HG03196 (cell line): Measurements from ENCODE around the gene HERC4.
"Not testable (repeated sequence)": the region's sequence is repeated elsewhere in the genome, so short reads cannot be mapped to it uniquely, and the experiment has no call there.

Experiments
- ATAC-seq: cut with Tn5 transposase; IDR thresholded peaks from one replicate; pipeline ENCODE4 v1.9.1; 2021; ENCODE audit not compliant: unreplicated experiment

HERC4 gene

GRCh38 chr10:68095153-68095552 is 20.1 kb upstream of the HERC4 start:
- no peak for ATAC-seq

- ATAC-seq: no peak
Observed at GRCh38 chr10:68092512-68092911, 17.4 kb upstream of the HERC4 start.

GRCh38 chr10:68090586-68090985 is 15.5 kb upstream of the HERC4 start:
- ATAC-seq: no peak

GRCh38 chr10:68088740-68089139 is 13.7 kb upstream of the HERC4 start:
- peak; percentile 75 for ATAC-seq

- ATAC-seq: no peak
Observed at GRCh38 chr10:68087685-68088401, 12.8 kb upstream of the HERC4 start.

- ATAC-seq: no peak
Observed at GRCh38 chr10:68086910-68087684, 12.0 kb upstream of the HERC4 start.

- ATAC-seq: no peak
Observed at GRCh38 chr10:68086011-68086410, 10.9 kb upstream of the HERC4 start.

GRCh38 chr10:68084469-68084868 is 9.4 kb upstream of the HERC4 start:
- no peak for ATAC-seq

- ATAC-seq: no peak
Observed at GRCh38 chr10:68083953-68084352, 8.9 kb upstream of the HERC4 start.

- no peak for ATAC-seq
Observed at GRCh38 chr10:68082872-68083271, 7.8 kb upstream of the HERC4 start.

- ATAC-seq: no peak
Observed at GRCh38 chr10:68081916-68082315, 6.8 kb upstream of the HERC4 start.

GRCh38 chr10:68080853-68081431 is 5.9 kb upstream of the HERC4 start:
- no peak for ATAC-seq

- ATAC-seq: no peak
Observed at GRCh38 chr10:68079434-68079833, 4.4 kb upstream of the HERC4 start.

GRCh38 chr10:68077026-68077425 is 1.9 kb upstream of the HERC4 start:
- ATAC-seq: no peak

- not testable (repeated sequence) for ATAC-seq
Observed at GRCh38 chr10:68076081-68076480, 998 bp upstream of the HERC4 start.

- ATAC-seq: no peak
Observed at GRCh38 chr10:68075550-68076004, 494 bp upstream of the HERC4 start.

- no peak for ATAC-seq
Observed at GRCh38 chr10:68074031-68074774, 880 bp downstream of the HERC4 start.

- ATAC-seq: no peak
Observed at GRCh38 chr10:68073631-68074030, 1.5 kb downstream of the HERC4 start.

GRCh38 chr10:68067508-68067907 is 7.6 kb downstream of the HERC4 start:
- ATAC-seq: no peak

GRCh38 chr10:68067029-68067428 is 8.1 kb downstream of the HERC4 start:
- no peak for ATAC-seq

GRCh38 chr10:68053553-68053952 is 21.5 kb downstream of the HERC4 start:
- no peak for ATAC-seq
